Ishikawa (cell line): ENCODE measurements around the gene F13A1.

Experiments used
- CEBPB ChIP-seq: IDR thresholded peaks from 2 replicates; pipeline ENCODE4 v1.6.1; 2012
- CREB1 ChIP-seq: IDR thresholded peaks from 2 replicates; pipeline ENCODE4 v1.6.1; 2012; ENCODE audit warnings: low read depth
- EGR1 ChIP-seq: IDR thresholded peaks from 2 replicates; pipeline ENCODE4 v1.6.1; 2012
- EP300 ChIP-seq: IDR thresholded peaks from 2 replicates; pipeline ENCODE4 v1.6.1; 2012; ENCODE audit warnings: borderline replicate concordance
- FOXM1 ChIP-seq: IDR thresholded peaks from 2 replicates; pipeline ENCODE4 v1.6.1; 2012; ENCODE audit warnings: low read depth, borderline replicate concordance
- MAX ChIP-seq: IDR thresholded peaks from 2 replicates; pipeline ENCODE4 v1.6.1; 2012
- NFIC ChIP-seq: IDR thresholded peaks from 2 replicates; pipeline ENCODE4 v1.6.1; 2012
- RAD21 ChIP-seq: IDR thresholded peaks from 2 replicates; pipeline ENCODE4 v1.6.1; 2012; ENCODE audit warnings: low read depth
- TAF1 ChIP-seq: IDR thresholded peaks from 2 replicates; pipeline ENCODE4 v1.6.1; 2012; ENCODE audit warnings: low read depth, mild to moderate bottlenecking
- TCF12 ChIP-seq: IDR thresholded peaks from 2 replicates; pipeline ENCODE4 v1.6.1; 2012; ENCODE audit warnings: low read depth
- TEAD4 ChIP-seq: IDR thresholded peaks from 2 replicates; pipeline ENCODE4 v1.6.1; 2012
- YY1 ChIP-seq: IDR thresholded peaks from 2 replicates; pipeline ENCODE4 v1.6.1; 2012; ENCODE audit warnings: low read depth
- ZBTB7A ChIP-seq: IDR thresholded peaks from 2 replicates; pipeline ENCODE4 v1.6.1; 2012; ENCODE audit warnings: low read depth
- TF ChIP-seq, protein P1 (sequence below): IDR thresholded peaks from 2 replicates; pipeline ENCODE4 v1.6.1; 2012
- TF ChIP-seq, protein P2 (sequence below): IDR thresholded peaks from 2 replicates; pipeline ENCODE4 v1.6.1; 2012; ENCODE audit warnings: low read depth, mild to moderate bottlenecking

F13A1 gene

GRCh38 chr6:6319952-6320811 is at the start of gene F13A1:
F13A1 (minus strand) TSS chr6:6320662; CDS start chr6:6318664, 1,998 bp downstream.
- TF ChIP-seq, protein P1, sequence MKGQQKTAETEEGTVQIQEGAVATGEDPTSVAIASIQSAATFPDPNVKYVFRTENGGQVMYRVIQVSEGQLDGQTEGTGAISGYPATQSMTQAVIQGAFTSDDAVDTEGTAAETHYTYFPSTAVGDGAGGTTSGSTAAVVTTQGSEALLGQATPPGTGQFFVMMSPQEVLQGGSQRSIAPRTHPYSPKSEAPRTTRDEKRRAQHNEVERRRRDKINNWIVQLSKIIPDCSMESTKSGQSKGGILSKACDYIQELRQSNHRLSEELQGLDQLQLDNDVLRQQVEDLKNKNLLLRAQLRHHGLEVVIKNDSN, result no peak
- TF ChIP-seq CREB1 (no peak), TCF12 (no peak), NFIC (no peak)

DNA sequence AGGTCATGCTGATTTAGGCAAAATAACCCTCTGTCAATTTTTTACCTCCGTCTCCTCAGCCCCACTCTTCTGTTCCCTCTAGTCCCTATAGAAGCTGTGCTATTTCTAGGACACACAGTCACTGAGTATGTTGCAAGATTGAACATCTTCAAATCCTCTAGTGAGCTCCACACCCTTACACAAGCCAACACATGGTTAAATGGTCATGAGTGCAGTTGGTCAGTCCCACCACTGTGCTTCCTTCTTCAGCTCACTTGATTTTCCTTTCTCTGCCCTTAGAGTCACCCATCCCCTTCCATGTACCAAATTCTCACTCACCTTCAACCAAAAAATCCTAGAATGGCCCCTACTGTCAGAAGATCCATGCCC is 48.2 kb upstream of the F13A1 start:
- no peak for TF ChIP-seq TAF1
- no peak for TF ChIP-seq ZBTB7A
- no peak for TF ChIP-seq RAD21
- no peak for TF ChIP-seq TEAD4
- no peak for TF ChIP-seq MAX

DNA sequence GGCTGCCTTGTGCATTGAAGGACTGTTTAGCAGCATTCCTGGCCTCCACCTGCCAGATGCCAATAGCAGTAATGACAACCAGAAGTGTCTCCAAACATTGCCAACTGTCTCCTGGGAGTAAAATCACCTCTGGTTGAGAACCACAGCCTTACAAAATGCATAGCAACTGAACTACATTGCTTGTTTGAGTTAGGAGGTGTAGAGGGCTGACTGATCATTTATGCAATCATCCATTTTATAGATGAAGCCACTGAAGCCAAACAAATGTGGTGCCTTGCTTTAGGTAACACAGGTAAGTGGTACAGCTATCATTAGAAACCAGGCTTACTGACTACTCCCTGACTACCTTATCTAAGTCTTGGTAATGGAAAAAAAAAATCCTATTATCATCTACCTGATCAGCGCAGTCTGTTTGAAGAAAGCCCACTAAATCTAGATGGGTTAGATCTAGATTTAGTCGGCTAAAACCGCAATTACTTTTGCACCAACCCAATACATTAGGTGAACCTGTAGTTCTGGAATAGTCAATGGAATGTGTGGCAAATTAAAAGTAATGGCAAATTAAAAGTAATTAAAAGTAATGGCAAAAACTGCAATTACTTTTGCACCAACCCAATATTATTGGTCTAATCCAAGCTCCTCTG is 47.7 kb upstream of the F13A1 start:
- TF ChIP-seq, protein P1, result no peak
- TF ChIP-seq RAD21 (no peak), ZBTB7A (no peak), CREB1 (no peak), CEBPB (no peak), TAF1 (no peak), MAX (no peak)
- TF ChIP-seq, protein P2, sequence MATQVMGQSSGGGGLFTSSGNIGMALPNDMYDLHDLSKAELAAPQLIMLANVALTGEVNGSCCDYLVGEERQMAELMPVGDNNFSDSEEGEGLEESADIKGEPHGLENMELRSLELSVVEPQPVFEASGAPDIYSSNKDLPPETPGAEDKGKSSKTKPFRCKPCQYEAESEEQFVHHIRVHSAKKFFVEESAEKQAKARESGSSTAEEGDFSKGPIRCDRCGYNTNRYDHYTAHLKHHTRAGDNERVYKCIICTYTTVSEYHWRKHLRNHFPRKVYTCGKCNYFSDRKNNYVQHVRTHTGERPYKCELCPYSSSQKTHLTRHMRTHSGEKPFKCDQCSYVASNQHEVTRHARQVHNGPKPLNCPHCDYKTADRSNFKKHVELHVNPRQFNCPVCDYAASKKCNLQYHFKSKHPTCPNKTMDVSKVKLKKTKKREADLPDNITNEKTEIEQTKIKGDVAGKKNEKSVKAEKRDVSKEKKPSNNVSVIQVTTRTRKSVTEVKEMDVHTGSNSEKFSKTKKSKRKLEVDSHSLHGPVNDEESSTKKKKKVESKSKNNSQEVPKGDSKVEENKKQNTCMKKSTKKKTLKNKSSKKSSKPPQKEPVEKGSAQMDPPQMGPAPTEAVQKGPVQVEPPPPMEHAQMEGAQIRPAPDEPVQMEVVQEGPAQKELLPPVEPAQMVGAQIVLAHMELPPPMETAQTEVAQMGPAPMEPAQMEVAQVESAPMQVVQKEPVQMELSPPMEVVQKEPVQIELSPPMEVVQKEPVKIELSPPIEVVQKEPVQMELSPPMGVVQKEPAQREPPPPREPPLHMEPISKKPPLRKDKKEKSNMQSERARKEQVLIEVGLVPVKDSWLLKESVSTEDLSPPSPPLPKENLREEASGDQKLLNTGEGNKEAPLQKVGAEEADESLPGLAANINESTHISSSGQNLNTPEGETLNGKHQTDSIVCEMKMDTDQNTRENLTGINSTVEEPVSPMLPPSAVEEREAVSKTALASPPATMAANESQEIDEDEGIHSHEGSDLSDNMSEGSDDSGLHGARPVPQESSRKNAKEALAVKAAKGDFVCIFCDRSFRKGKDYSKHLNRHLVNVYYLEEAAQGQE, result no peak

DNA sequence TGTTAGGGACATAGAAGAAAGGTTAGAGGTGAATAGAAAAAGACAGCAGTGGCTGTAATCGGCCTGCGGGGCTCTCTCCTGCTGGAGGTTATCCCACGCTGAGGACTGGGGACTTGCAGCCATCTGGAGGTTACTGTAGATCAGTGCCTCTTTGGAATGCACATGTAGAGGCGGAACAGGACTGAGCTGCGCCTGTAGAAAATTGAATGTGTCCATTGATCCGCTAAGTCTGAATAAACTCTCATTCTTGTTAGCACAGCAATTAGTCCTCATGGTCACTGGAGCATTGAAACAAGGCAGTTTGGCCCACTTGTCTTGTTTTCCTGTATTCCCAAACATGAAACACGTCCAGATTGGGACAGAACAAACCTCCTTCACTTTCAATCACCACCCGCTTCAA is 46.3 kb upstream of the F13A1 start:
- TF ChIP-seq EGR1, result no peak
- TF ChIP-seq CREB1, result no peak
- no peak for TF ChIP-seq EP300
- TF ChIP-seq ZBTB7A, result no peak
- no peak for TF ChIP-seq TAF1
- TF ChIP-seq, protein P2, result no peak
- no peak for TF ChIP-seq NFIC
- TF ChIP-seq, protein P1, result no peak
- no peak for TF ChIP-seq MAX
- TF ChIP-seq YY1, result no peak
- TF ChIP-seq FOXM1, result no peak
- TF ChIP-seq CEBPB, result no peak
- no peak for TF ChIP-seq TEAD4
- TF ChIP-seq TCF12, result no peak
- no peak for TF ChIP-seq RAD21

- TF ChIP-seq TAF1 (no peak), YY1 (no peak), MAX (no peak), RAD21 (no peak), CEBPB (no peak), FOXM1 (no peak), TEAD4 (no peak), EGR1 (no peak), ZBTB7A (no peak)
- TF ChIP-seq, protein P1, result no peak
Observed at GRCh38 chr6:6365242-6365641, 44.8 kb upstream of the F13A1 start.
